ENCODE data around the gene MRM3.

The MRM3 gene

GRCh38 chr17:740240-741017, 41.7 kb upstream of the MRM3 start:
- Histone ChIP-seq H3K4me1 (ENCODE audit: insufficient read depth, poor library complexity, severe bottlenecking) (no peaks in the 10 kb centered on the region), H3K4me3 (ENCODE audit: severe bottlenecking) (no peak overlapping the region), H3K27me3 (ENCODE audit: insufficient read depth, poor library complexity, severe bottlenecking) (no peaks in the 10 kb centered on the region), H3K27ac (ENCODE audit: poor library complexity, severe bottlenecking) (no peak overlapping the region), H3K36me3 (ENCODE audit: low read depth) (peaks cover 98% of the 10 kb centered on the region), H3K9me3 (ENCODE audit: severe bottlenecking) (no peaks in the 10 kb centered on the region)
- ATAC-seq (ENCODE audit: low read depth), result no peak
- no peak for TF ChIP-seq CTCF (IDR thresholded peaks at IDR 0.05; ENCODE audit: poor library complexity, severe bottlenecking)
- no peak for DNase-seq (ENCODE audit: low spot score)

GRCh38 chr17:742147-742793, 39.9 kb upstream of the MRM3 start:
- Histone ChIP-seq H3K4me3 (ENCODE audit: severe bottlenecking) (no peak overlapping the region), H3K4me1 (ENCODE audit: insufficient read depth, poor library complexity, severe bottlenecking) (no peaks in the 10 kb centered on the region), H3K36me3 (ENCODE audit: low read depth) (peaks cover 98% of the 10 kb centered on the region), H3K9me3 (ENCODE audit: severe bottlenecking) (no peaks in the 10 kb centered on the region), H3K27me3 (ENCODE audit: insufficient read depth, poor library complexity, severe bottlenecking) (no peaks in the 10 kb centered on the region), H3K27ac (ENCODE audit: poor library complexity, severe bottlenecking) (no peak overlapping the region)
- ATAC-seq (ENCODE audit: low read depth) (no peak; the same call in 2 of the 3 replicates), DNase-seq (ENCODE audit: low spot score) (no peak)
- TF ChIP-seq CTCF (IDR thresholded peaks at IDR 0.05; ENCODE audit: poor library complexity, severe bottlenecking), result no peak

GRCh38 chr17:743139-743538, 39.0 kb upstream of the MRM3 start:
- no peak for TF ChIP-seq CTCF (IDR thresholded peaks at IDR 0.05; ENCODE audit: poor library complexity, severe bottlenecking)
- ATAC-seq (ENCODE audit: low read depth) (no peak), DNase-seq (ENCODE audit: low spot score) (no peak)
- peaks cover 93% of the 10 kb centered on the region for H3K36me3 ChIP-seq (ENCODE audit: low read depth)
- no peaks in the 10 kb centered on the region for H3K4me1 ChIP-seq (ENCODE audit: insufficient read depth, poor library complexity, severe bottlenecking)
- H3K27me3 ChIP-seq (ENCODE audit: insufficient read depth, poor library complexity, severe bottlenecking), result no peaks in the 10 kb centered on the region
- no peaks in the 10 kb centered on the region for H3K9me3 ChIP-seq (ENCODE audit: severe bottlenecking)
- H3K27ac ChIP-seq (ENCODE audit: poor library complexity, severe bottlenecking), result no peak overlapping the region
- H3K4me3 ChIP-seq (ENCODE audit: severe bottlenecking), result no peak overlapping the region

GRCh38 chr17:744937-745336, 37.2 kb upstream of the MRM3 start:
- no peak for DNase-seq (ENCODE audit: low spot score)
- no peak for ATAC-seq (ENCODE audit: low read depth)

More at GRCh38 chr17:744937-745336, 37.2 kb upstream of the MRM3 start:
- TF ChIP-seq CTCF (IDR thresholded peaks at IDR 0.05; ENCODE audit: poor library complexity, severe bottlenecking), result no peak
- Histone ChIP-seq H3K36me3 (ENCODE audit: low read depth) (peaks cover 79% of the 10 kb centered on the region), H3K4me3 (ENCODE audit: severe bottlenecking) (no peak overlapping the region), H3K4me1 (ENCODE audit: insufficient read depth, poor library complexity, severe bottlenecking) (no peaks in the 10 kb centered on the region), H3K27ac (ENCODE audit: poor library complexity, severe bottlenecking) (no peak overlapping the region), H3K27me3 (ENCODE audit: insufficient read depth, poor library complexity, severe bottlenecking) (no peaks in the 10 kb centered on the region), H3K9me3 (ENCODE audit: severe bottlenecking) (no peaks in the 10 kb centered on the region)
